AG10803 (cell line): ENCODE results near the gene RTTN.

Experiments
- DNase-seq: peaks from one replicate; pipeline ENCODE4 v3.0.0; 2010; ENCODE audit warnings: low read depth
- H3K4me3 ChIP-seq: 2 replicates; pipeline ENCODE4 v1.5.1; 2011; ENCODE audit warnings: mild to moderate bottlenecking, low read length, control low read depth
- TF ChIP-seq, protein P1 (sequence below): conservative IDR thresholded peaks from 2 replicates; pipeline ENCODE4 v1.5.1; 2011; ENCODE audit warnings: mild to moderate bottlenecking, low read length, control low read depth, inconsistent platforms

The RTTN gene

DNA sequence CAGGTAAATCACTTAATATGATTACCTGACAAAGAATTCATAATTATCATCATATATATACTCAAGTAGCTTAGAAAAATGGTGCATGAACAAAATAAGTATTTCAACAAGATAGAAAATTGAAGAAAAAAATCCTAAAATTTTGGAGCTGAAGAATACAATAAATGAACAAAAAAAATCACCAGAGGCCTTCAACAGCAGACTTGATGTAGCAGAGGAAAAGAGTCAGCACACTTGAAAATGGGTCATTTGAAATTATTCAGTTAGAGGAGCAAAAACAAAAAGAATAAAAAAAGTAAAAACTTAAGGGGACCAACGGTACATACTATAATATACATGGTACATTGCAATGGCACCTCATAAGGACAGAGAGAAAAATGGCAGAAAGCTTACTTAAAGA, 217.6 kb downstream of the RTTN start:
- no peak for DNase-seq
- TF ChIP-seq, protein P1, sequence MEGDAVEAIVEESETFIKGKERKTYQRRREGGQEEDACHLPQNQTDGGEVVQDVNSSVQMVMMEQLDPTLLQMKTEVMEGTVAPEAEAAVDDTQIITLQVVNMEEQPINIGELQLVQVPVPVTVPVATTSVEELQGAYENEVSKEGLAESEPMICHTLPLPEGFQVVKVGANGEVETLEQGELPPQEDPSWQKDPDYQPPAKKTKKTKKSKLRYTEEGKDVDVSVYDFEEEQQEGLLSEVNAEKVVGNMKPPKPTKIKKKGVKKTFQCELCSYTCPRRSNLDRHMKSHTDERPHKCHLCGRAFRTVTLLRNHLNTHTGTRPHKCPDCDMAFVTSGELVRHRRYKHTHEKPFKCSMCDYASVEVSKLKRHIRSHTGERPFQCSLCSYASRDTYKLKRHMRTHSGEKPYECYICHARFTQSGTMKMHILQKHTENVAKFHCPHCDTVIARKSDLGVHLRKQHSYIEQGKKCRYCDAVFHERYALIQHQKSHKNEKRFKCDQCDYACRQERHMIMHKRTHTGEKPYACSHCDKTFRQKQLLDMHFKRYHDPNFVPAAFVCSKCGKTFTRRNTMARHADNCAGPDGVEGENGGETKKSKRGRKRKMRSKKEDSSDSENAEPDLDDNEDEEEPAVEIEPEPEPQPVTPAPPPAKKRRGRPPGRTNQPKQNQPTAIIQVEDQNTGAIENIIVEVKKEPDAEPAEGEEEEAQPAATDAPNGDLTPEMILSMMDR, result no peak
- no peak overlapping the region for H3K4me3 ChIP-seq

GRCh38 chr18:69985239-69985638, 220.2 kb downstream of the RTTN start:
- TF ChIP-seq, protein P1, result no peak
- no peak for DNase-seq

GRCh38 chr18:69982417-69982816, 223.1 kb downstream of the RTTN start:
- DNase-seq, result no peak
- H3K4me3 ChIP-seq, result no peak overlapping the region
- TF ChIP-seq, protein P1, result no peak

More at GRCh38 chr18:69985239-69985638, 220.2 kb downstream of the RTTN start:
- no peak overlapping the region for H3K4me3 ChIP-seq

- DNase-seq, result no peak
- H3K4me3 ChIP-seq, result no peak overlapping the region
- TF ChIP-seq, protein P1, result no peak
Observed at GRCh38 chr18:69981948-69982347, 223.5 kb downstream of the RTTN start.

- DNase-seq, result no peak
- TF ChIP-seq, protein P1, result no peak
- no peak overlapping the region for H3K4me3 ChIP-seq
Observed at GRCh38 chr18:69980982-69981804, 224.3 kb downstream of the RTTN start.

DNA sequence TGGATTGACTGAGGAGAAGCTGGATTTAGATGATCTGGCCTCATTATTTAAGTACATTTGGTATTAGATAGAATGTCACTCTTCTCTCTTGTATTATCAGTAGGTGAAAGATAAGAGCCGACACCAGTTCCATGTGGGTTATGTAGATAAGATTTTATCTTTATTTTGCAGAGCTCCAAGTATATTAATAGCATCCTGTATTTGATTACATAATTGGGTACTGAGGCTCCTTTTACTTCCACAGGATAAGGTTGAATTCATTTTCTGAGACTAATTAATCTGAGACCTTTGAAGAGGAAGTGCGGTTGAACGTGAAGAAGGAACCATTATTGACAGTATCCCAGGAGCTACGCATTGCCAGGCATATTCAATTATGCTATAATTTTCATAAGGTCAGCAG, 225.0 kb downstream of the RTTN start:
- no peak overlapping the region for H3K4me3 ChIP-seq
- TF ChIP-seq, protein P1, result no peak
- DNase-seq, result no peak
